Activated naive CD8-positive, alpha-beta T cell (primary cell): ENCODE results near the gene TMEM51.

Experiments
- H3K27ac Mint-ChIP-seq: one replicate; pipeline ENCODE4 v1.8.0; 2021; ENCODE audit warnings: mixed read lengths
- H3K27me3 Mint-ChIP-seq: one replicate; pipeline ENCODE4 v1.8.0; 2021; ENCODE audit warnings: mixed read lengths
- H3K36me3 Mint-ChIP-seq: one replicate; pipeline ENCODE4 v1.8.0; 2021; ENCODE audit warnings: mixed read lengths
- H3K4me1 Mint-ChIP-seq: one replicate; pipeline ENCODE4 v1.8.0; 2021; ENCODE audit warnings: low read depth, mixed read lengths
- H3K4me3 Mint-ChIP-seq: one replicate; pipeline ENCODE4 v1.8.0; 2021; ENCODE audit warnings: mild to moderate bottlenecking, mixed read lengths
- H3K9me3 Mint-ChIP-seq: one replicate; pipeline ENCODE4 v1.8.0; 2021; ENCODE audit warnings: low read depth, mixed read lengths

Gene TMEM51

DNA sequence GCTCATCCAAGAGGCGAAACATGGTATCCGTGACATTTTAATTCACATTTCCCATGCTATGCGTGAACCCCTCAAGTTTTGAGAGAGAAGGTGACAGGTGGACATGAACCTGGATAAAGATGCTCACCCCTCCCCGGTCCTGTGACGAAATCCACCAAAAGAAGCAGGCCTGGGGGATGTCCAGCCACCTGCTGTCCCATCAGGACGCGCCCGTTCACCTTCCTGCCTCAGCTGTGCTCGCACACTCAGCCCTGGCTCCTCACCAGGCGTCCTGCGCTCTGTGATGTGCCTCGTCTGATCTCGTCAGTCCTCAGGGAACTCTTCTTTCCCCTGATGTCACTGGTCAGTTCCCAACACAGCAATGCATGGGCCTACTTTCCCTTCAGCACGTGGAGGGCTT is 103.8 kb downstream of the TMEM51 start:
- Mint-ChIP-seq H3K4me1 (peaks cover 33% of the 10 kb centered on the region), H3K4me3 (no peak overlapping the region), H3K27ac (no peak overlapping the region), H3K9me3 (no peaks in the 10 kb centered on the region), H3K27me3 (peaks cover 4% of the 10 kb centered on the region), H3K36me3 (no peaks in the 10 kb centered on the region)

DNA sequence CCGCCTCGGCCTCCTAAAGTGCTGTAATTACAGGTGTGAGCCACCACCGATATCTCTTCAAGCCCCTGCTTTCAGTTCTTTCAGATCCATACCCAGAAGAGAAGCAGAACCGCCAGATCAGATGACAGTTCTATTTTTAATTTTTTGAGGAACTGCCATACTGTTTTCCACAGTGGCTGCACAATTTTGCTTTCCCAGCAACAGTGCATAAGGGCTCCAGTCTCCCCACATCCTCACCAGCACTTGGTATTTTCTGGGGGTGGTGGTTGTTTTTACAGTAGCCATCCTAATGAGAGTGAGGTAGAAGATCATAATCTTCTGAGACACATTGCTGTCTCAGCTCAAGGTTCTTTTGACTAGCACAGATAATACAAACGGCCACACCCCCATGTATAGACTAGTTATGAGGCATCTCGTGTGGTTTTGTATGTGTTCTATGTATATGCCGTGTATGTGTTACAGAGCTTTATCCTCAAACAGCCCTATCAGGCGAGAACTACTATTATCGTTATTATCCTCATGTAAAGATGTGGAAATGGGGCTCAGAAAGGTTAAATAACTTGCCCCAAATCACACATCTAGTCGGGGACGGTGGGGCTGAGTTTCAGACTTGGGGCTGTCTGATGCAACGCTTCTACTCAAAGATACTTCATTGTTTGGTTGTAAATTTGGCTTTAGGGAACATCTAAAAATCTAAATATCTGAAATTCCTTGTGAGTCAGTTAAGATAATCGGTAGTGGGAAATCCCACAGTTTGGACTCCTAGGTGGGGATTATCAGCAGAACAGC is 105.5 kb downstream of the TMEM51 start:
- H3K9me3 Mint-ChIP-seq: no peaks in the 10 kb centered on the region
- peaks cover 11% of the 10 kb centered on the region for H3K27me3 Mint-ChIP-seq
- H3K4me1 Mint-ChIP-seq: peaks cover 19% of the 10 kb centered on the region
- H3K36me3 Mint-ChIP-seq: no peaks in the 10 kb centered on the region
- H3K4me3 Mint-ChIP-seq: no peak overlapping the region
- no peak overlapping the region for H3K27ac Mint-ChIP-seq

DNA sequence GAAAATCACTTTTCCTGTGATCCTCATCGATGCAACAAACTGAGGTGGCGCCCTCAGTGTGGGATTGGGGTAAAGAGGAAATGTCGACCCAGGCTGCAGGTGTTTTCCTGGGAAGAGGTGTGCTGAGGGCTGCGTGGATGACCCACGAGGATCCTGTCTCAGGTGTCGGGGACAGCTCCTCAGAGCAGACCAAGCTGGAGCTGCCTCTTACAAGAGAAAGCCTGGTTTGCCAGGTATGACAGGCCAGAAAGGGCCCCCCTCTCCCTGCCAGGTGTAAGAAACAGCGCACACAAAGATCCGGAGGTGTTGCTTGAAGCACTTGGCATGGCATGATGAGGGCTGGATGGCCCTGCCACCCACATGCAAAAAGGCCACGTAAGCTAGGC is 106.1 kb downstream of the TMEM51 start:
- H3K27ac Mint-ChIP-seq: no peak overlapping the region
- H3K4me3 Mint-ChIP-seq: no peak overlapping the region
- H3K36me3 Mint-ChIP-seq: no peaks in the 10 kb centered on the region
- H3K27me3 Mint-ChIP-seq: peaks cover 16% of the 10 kb centered on the region
- H3K9me3 Mint-ChIP-seq: no peaks in the 10 kb centered on the region
- peaks cover 18% of the 10 kb centered on the region for H3K4me1 Mint-ChIP-seq

DNA sequence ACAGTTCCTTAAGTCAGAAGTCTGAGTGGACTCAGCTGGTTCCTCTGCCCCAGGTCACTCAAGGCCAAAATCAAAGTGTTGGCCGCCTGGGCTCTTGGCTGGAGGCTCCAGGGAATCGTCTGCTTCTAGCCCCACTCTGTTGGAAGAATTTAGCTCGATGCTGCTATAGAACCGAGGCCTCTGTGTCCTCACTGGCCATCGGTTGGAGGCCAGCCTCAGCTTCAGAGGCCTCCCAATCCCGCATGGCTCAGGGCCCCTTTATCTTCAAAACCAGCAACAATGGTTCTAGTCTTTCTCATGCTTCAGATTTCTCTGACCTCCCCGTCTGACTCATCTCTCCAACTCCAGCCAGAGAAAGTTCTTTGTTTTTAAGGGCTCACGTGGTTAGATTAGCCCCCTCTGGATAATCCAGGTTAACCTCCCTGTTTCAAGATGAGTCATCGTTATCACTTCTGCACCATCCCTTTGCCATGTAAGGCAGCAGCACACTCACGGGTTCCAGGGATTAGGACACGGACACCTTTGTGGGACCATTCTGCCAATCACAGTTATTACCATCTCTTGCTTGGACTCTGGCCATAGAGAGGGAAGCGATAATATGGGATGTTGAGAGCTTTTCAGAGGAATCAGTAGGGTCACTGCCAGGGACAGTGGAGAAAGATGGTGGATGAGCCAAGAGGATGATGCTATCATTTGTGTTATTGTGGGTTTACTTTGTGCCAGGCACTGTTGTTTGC is 107.0 kb downstream of the TMEM51 start:
- peaks cover 22% of the 10 kb centered on the region for H3K27me3 Mint-ChIP-seq
- H3K9me3 Mint-ChIP-seq: no peaks in the 10 kb centered on the region
- no peak overlapping the region for H3K4me3 Mint-ChIP-seq
- no peak overlapping the region for H3K27ac Mint-ChIP-seq
- no peaks in the 10 kb centered on the region for H3K36me3 Mint-ChIP-seq
- H3K4me1 Mint-ChIP-seq: peaks cover 18% of the 10 kb centered on the region

DNA sequence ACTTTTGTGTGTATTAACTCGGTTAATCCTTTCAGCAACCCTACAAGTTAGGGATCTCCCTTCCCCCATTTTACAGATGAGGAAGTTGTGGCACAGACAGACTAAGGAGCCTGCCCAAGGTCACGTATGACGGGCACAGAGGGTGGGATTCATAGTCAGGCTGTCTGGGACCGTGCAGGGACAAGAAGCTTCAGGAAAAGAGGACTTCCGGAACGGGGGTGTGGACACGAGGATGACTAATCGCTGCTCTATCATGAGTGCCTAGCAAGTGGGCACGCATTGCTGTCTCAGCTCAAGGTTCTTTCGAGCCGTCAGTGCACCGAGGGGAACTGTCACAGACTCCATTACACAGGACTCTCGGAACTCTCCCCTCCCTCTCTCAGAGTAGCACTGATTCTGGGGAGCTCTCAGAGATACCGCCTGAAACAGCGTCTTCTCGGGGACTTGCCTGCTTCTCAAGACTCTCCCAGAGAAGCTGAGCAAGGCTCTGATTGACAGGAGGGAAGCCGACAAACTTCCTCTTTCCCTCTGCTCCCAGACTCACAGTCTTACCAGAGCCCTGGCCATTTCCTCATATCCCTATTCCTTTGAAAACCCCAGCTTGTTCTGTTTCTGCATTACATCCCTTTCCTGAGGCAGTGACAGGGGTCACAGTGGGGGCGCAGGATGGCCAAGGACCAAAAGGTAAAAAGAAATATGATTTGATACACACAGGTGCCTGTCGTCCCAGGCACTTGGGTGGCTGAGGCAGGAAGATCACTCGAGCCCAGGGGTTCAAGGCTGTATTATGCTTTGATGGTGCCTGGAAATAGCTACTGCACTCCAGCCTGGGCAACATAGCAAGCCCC is 107.8 kb downstream of the TMEM51 start:
- H3K27me3 Mint-ChIP-seq: peaks cover 23% of the 10 kb centered on the region
- H3K36me3 Mint-ChIP-seq: peaks cover under 1% of the 10 kb centered on the region
- H3K9me3 Mint-ChIP-seq: peaks cover 3% of the 10 kb centered on the region
- peaks cover 18% of the 10 kb centered on the region for H3K4me1 Mint-ChIP-seq
- H3K27ac Mint-ChIP-seq: no peak overlapping the region
- H3K4me3 Mint-ChIP-seq: peak overlapping the region; percentile 27

DNA sequence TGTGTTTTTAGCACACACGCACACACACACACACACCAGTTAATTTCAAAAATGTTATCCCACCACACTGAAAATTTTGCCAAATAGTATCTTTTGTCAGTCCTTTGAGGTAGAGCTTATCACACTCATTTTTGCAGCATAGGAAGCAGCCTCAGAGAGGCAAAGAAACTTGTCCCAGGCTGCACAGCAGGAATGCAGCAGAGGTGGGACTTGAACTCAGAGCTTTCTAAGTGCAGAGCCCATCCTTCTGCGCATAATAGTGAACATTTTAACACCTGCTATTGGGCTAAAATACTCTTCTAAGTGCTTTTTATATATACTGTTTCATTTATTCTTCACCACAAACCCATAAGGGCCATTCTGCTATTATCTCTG is 108.4 kb downstream of the TMEM51 start:
- peaks cover 25% of the 10 kb centered on the region for H3K27me3 Mint-ChIP-seq
- H3K27ac Mint-ChIP-seq: no peak overlapping the region
- H3K36me3 Mint-ChIP-seq: peaks cover 2% of the 10 kb centered on the region
- peaks cover 18% of the 10 kb centered on the region for H3K4me1 Mint-ChIP-seq
- H3K9me3 Mint-ChIP-seq: peaks cover 4% of the 10 kb centered on the region
- H3K4me3 Mint-ChIP-seq: no peak overlapping the region

DNA sequence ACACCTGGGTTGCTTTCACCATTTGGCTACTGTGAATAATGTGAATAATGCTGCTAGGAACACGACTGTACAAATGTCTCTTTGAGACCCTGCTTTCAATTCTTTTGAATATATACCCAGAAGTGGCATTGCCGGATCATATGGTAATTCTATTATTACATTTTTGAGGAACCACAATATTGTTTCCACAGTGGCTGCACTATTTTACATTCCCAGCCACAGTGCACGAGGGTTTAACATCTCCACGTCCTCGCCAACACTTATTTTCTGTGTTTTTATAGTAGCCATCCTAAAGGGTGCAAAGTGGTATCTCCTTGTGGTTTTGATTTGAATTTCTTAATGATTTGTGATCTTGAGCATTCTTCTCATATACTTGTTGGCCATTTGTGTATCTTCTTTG is 109.2 kb downstream of the TMEM51 start:
- Mint-ChIP-seq H3K27me3 (peaks cover 28% of the 10 kb centered on the region), H3K36me3 (peaks cover 2% of the 10 kb centered on the region), H3K27ac (no peak overlapping the region), H3K9me3 (peaks cover 4% of the 10 kb centered on the region), H3K4me1 (peaks cover 18% of the 10 kb centered on the region), H3K4me3 (no peak overlapping the region)

DNA sequence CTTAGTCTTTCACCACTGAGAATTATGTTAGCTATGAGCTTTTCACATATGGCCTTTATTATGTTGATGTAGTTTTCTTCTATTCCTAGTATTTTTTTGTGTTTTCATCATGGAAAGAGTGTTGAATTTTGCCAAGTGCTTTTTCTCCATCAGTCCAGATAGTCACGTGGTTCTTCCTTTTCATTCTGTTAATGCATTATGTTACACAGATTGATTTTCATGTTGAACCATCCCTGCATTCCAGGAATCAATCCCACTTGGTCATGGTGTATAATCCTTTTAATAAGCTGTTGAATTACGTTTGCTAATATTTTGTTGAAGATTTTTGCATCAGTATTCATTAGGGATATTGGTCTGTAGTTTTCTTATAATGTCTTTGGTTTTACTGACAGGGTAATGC is 111.2 kb downstream of the TMEM51 start:
- Mint-ChIP-seq H3K9me3 (peaks cover 4% of the 10 kb centered on the region), H3K27me3 (peaks cover 32% of the 10 kb centered on the region), H3K27ac (no peak overlapping the region), H3K4me3 (no peak overlapping the region), H3K4me1 (peaks cover 18% of the 10 kb centered on the region), H3K36me3 (peaks cover 2% of the 10 kb centered on the region)
